Measurements from ENCODE around the gene BLCAP.

BLCAP gene

GRCh38 chr20:37534401-37535157 is 6.9 kb upstream of the BLCAP start:
- H3K4me3 ChIP-seq (ENCODE audit: low read length) = no peak overlapping the region
- peak; percentile 51 for DNase-seq (ENCODE audit: low read depth)
- peak; percentile 80 for TF ChIP-seq CTCF (conservative IDR thresholded peaks at IDR 0.05; ENCODE audit: low read depth, low read length)

GRCh38 chr20:37533154-37533715 is 5.6 kb upstream of the BLCAP start:
- no peak for TF ChIP-seq CTCF (conservative IDR thresholded peaks at IDR 0.05; ENCODE audit: low read depth, low read length)
- no peak for DNase-seq (ENCODE audit: low read depth)
- no peak overlapping the region for H3K4me3 ChIP-seq (ENCODE audit: low read length)

GRCh38 chr20:37531856-37532255 is 4.2 kb upstream of the BLCAP start:
- TF ChIP-seq CTCF (conservative IDR thresholded peaks at IDR 0.05; ENCODE audit: low read depth, low read length) = no peak
- no peak for DNase-seq (ENCODE audit: low read depth)
- H3K4me3 ChIP-seq (ENCODE audit: low read length) = no peak overlapping the region

- no peak for DNase-seq (ENCODE audit: low read depth)
- no peak overlapping the region for H3K4me3 ChIP-seq (ENCODE audit: low read length)
- no peak for TF ChIP-seq CTCF (conservative IDR thresholded peaks at IDR 0.05; ENCODE audit: low read depth, low read length)
These were observed 3.0 kb upstream of the BLCAP start for GRCh38 chr20:37530696-37531095.

- no peak for TF ChIP-seq CTCF (conservative IDR thresholded peaks at IDR 0.05; ENCODE audit: low read depth, low read length)
These were observed 2.4 kb upstream of the BLCAP start for GRCh38 chr20:37529968-37530600.

GRCh38 chr20:37529214-37529967 is 1.7 kb upstream of the BLCAP start:
- no peak for TF ChIP-seq CTCF (conservative IDR thresholded peaks at IDR 0.05; ENCODE audit: low read depth, low read length)
- H3K4me3 ChIP-seq (ENCODE audit: low read length) = no peak overlapping the region
- DNase-seq (ENCODE audit: low read depth) = no peak

More at GRCh38 chr20:37529968-37530600, 2.4 kb upstream of the BLCAP start:
- no peak overlapping the region for H3K4me3 ChIP-seq (ENCODE audit: low read length)
- no peak for DNase-seq (ENCODE audit: low read depth)

All from retinal pigment epithelial cell (primary cell).